Vagina (tissue), 2 donors: ENCODE results near the gene UMOD. TPM values are rescaled to one million over a fixed set of nuclear protein-coding genes. Genes with fewer than 3 reads are reported as not detected.
"Not testable (repeated sequence)": the region's sequence is repeated elsewhere in the genome, so short reads cannot be mapped to it uniquely, and the experiment has no call there.

ENCODE experiments used
- DNase-seq, 2 donors: peaks; one replicate each; pipeline ENCODE4 v3.0.0-alpha.2; 2017; ENCODE audit errors: extremely low spot score in 2 of 2
- H3K27ac ChIP-seq: fragments of 200-600 bp; sonication (generic); one replicate; pipeline ENCODE4 v1.5.1; 2019
- H3K27me3 ChIP-seq: fragments of 200-600 bp; sonication (generic); one replicate; pipeline ENCODE4 v1.5.1; 2019
- H3K36me3 ChIP-seq, 2 donors: fragments of 200-600 bp; sonication (generic); one replicate each; pipeline ENCODE4 v1.5.1; 2017 to 2019
- H3K4me1 ChIP-seq: fragments of 200-600 bp; sonication (generic); one replicate; pipeline ENCODE4 v1.5.1; 2019
- H3K4me3 ChIP-seq, 2 donors: fragments of 200-600 bp; sonication (generic); 1 replicate in 1 of 2; 2 replicates in 1 of 2; pipeline ENCODE4 v1.5.1; 2016 to 2019
- H3K9me3 ChIP-seq: fragments of 200-600 bp; sonication (generic); one replicate; pipeline ENCODE4 v1.5.1; 2019
- CTCF ChIP-seq, 3 experiments: fragments of 450-650 bp in 2 of 3; fragments of 200-600 bp in 1 of 3; sonication (generic) in 1 of 3; IDR thresholded peaks; one replicate each; pipeline ENCODE4 v1.5.1; 2017 to 2019; ENCODE audit warnings: antibody characterized with exemption in 3 of 3, mild to moderate bottlenecking in 2 of 3, moderate library complexity in 2 of 3
- POLR2A ChIP-seq, 2 donors: fragments of 450-650 bp; IDR thresholded peaks; one replicate each; pipeline ENCODE4 v1.6.1; 2017; ENCODE audit warnings: antibody characterized with exemption in 2 of 2, mild to moderate bottlenecking in 2 of 2, moderate library complexity in 2 of 2
- POLR2AphosphoS5 ChIP-seq, 2 donors: sonication (generic); formaldehyde crosslinking; IDR thresholded peaks; one replicate each; pipeline ENCODE4 v1.9.0; 2017; ENCODE audit warnings: antibody characterized with exemption in 2 of 2, mild to moderate bottlenecking in 2 of 2, low read depth in 1 of 2; ENCODE audit not compliant: insufficient read depth in 1 of 2
- intact Hi-C: fragments of 100-400 bp; cut with DNase I; formaldehyde crosslinking; loops from one replicate; pipeline ENCODE4 v1.15.1; 2023
- total RNA-seq: library from RNA; depleted of rRNA; stranded (reverse); fragments of >200 nt; gene quantifications from one replicate; pipeline ENCODE4 v1.2.3, GENCODE V29; 2016

UMOD gene
- total RNA-seq, 1 donor from 2014 or later = not detected

GRCh38 chr16:20326321-20326720 is 26.2 kb downstream of the UMOD start:
- no peaks in the 10 kb centered on the region for H3K36me3 ChIP-seq
- H3K9me3 ChIP-seq = no peaks in the 10 kb centered on the region
- H3K4me1 ChIP-seq = no peaks in the 10 kb centered on the region
- H3K27me3 ChIP-seq = no peaks in the 10 kb centered on the region
- H3K27ac ChIP-seq = no peak overlapping the region
- no peak overlapping the region for H3K4me3 ChIP-seq
- TF ChIP-seq CTCF (IDR thresholded peaks at IDR 0.05) = no peak
- no peak for TF ChIP-seq POLR2AphosphoS5 (IDR thresholded peaks at IDR 0.05; ENCODE audit: insufficient read depth in 1 of 2, low read depth in 1 of 2)
- intact Hi-C loops = no loop called here
- no peak for DNase-seq

- no peaks in the 10 kb centered on the region for H3K36me3 ChIP-seq
- no peaks in the 10 kb centered on the region for H3K27me3 ChIP-seq
- H3K9me3 ChIP-seq = no peaks in the 10 kb centered on the region
- TF ChIP-seq CTCF (IDR thresholded peaks at IDR 0.05) (no peak), POLR2AphosphoS5 (IDR thresholded peaks at IDR 0.05; ENCODE audit: insufficient read depth in 1 of 2, low read depth in 1 of 2) (no peak), POLR2A (IDR thresholded peaks at IDR 0.05) (no peak)
- no peak for DNase-seq
- no peak overlapping the region for H3K4me3 ChIP-seq
- no peak overlapping the region for H3K27ac ChIP-seq
- no peaks in the 10 kb centered on the region for H3K4me1 ChIP-seq
- intact Hi-C loops = no loop called here
Measured at GRCh38 chr16:20325005-20325404, 27.5 kb downstream of the UMOD start.

- no peak for DNase-seq
- H3K27me3 ChIP-seq = no peaks in the 10 kb centered on the region
- H3K9me3 ChIP-seq = no peaks in the 10 kb centered on the region
- intact Hi-C loops = no loop called here
- no peaks in the 10 kb centered on the region for H3K4me1 ChIP-seq
- H3K4me3 ChIP-seq = no peak overlapping the region
- H3K36me3 ChIP-seq = no peaks in the 10 kb centered on the region
- H3K27ac ChIP-seq = no peak overlapping the region
- TF ChIP-seq POLR2AphosphoS5 (IDR thresholded peaks at IDR 0.05; ENCODE audit: insufficient read depth in 1 of 2, low read depth in 1 of 2) (no peak), CTCF (IDR thresholded peaks at IDR 0.05) (no peak), POLR2A (IDR thresholded peaks at IDR 0.05) (no peak)
Measured at GRCh38 chr16:20323591-20324117, 28.9 kb downstream of the UMOD start.

GRCh38 chr16:20322696-20323095 is 29.8 kb downstream of the UMOD start:
- Histone ChIP-seq H3K4me3 (no peak overlapping the region), H3K4me1 (no peaks in the 10 kb centered on the region), H3K27me3 (no peaks in the 10 kb centered on the region), H3K36me3 (no peaks in the 10 kb centered on the region), H3K27ac (no peak overlapping the region), H3K9me3 (no peaks in the 10 kb centered on the region)
- no peak for DNase-seq
- intact Hi-C loops = no loop called here
- no peak for TF ChIP-seq POLR2AphosphoS5 (IDR thresholded peaks at IDR 0.05; ENCODE audit: insufficient read depth in 1 of 2, low read depth in 1 of 2)
- TF ChIP-seq CTCF (IDR thresholded peaks at IDR 0.05) = no peak
- no peak for TF ChIP-seq POLR2A (IDR thresholded peaks at IDR 0.05)

- H3K27me3 ChIP-seq = no peaks in the 10 kb centered on the region
- no peaks in the 10 kb centered on the region for H3K4me1 ChIP-seq
- intact Hi-C loops = no loop called here
- DNase-seq = no peak
- TF ChIP-seq CTCF (IDR thresholded peaks at IDR 0.05) = no peak
- TF ChIP-seq POLR2A (IDR thresholded peaks at IDR 0.05) = no peak
- TF ChIP-seq POLR2AphosphoS5 (IDR thresholded peaks at IDR 0.05; ENCODE audit: insufficient read depth in 1 of 2, low read depth in 1 of 2) = no peak
- no peak overlapping the region for H3K4me3 ChIP-seq
- H3K27ac ChIP-seq = no peak overlapping the region
- H3K36me3 ChIP-seq = no peaks in the 10 kb centered on the region
- no peaks in the 10 kb centered on the region for H3K9me3 ChIP-seq
Measured at GRCh38 chr16:20321671-20322070, 30.8 kb downstream of the UMOD start.

GRCh38 chr16:20321051-20321450 is 31.5 kb downstream of the UMOD start:
- DNase-seq, intact Hi-C loops, H3K9me3 ChIP-seq, H3K27ac ChIP-seq, H3K27me3 ChIP-seq, H3K36me3 ChIP-seq, H3K4me1 ChIP-seq, H3K4me3 ChIP-seq: not testable (repeated sequence)
